Stimulated activated CD8-positive, alpha-beta memory T cell treated with anti-CD3 and anti-CD28 coated beads, Interleukin-4, amount 100 ng/mL, for 48 hours (primary cell): ENCODE data around the gene DGKD.
A peak's percentile ranks its signal among the peaks of the same experiment; 100 is the strongest.
"Not testable (repeated sequence)": the region's sequence is repeated elsewhere in the genome, so short reads cannot be mapped to it uniquely, and the experiment has no call there.

Experiments used
- DNase-seq: peaks from one replicate; pipeline ENCODE4 v3.0.0-alpha.2; 2020

DGKD gene

GRCh38 chr2:233353769-233354499 is at the start of gene DGKD:
TSS of gene DGKD (plus strand) at chr2:233354494. CDS start at chr2:233354519, 25 bp downstream.
- DNase-seq = peak; percentile 82

- DNase-seq = no peak
Observed at GRCh38 chr2:233307565-233307964, 46.7 kb upstream of the DGKD start, which contains the start of gene SAG. TSS of gene SAG (plus strand) at chr2:233307816. CDS start at chr2:233309190, 1,374 bp downstream.

- no peak for DNase-seq
Observed at GRCh38 chr2:233311241-233311926, 42.9 kb upstream of the DGKD start.

- DNase-seq = no peak
Observed at GRCh38 chr2:233312874-233313273, 41.4 kb upstream of the DGKD start.

GRCh38 chr2:233314180-233314925 is 39.9 kb upstream of the DGKD start:
- no peak for DNase-seq

- no peak for DNase-seq
Observed at GRCh38 chr2:233317196-233317943, 36.9 kb upstream of the DGKD start.

GRCh38 chr2:233319256-233319655 is 35.0 kb upstream of the DGKD start:
- DNase-seq = no peak

- DNase-seq = no peak
Observed at GRCh38 chr2:233320470-233320869, 33.8 kb upstream of the DGKD start.

GRCh38 chr2:233321166-233321565 is 33.1 kb upstream of the DGKD start:
- DNase-seq = no peak

GRCh38 chr2:233323851-233324250 is 30.4 kb upstream of the DGKD start:
- no peak for DNase-seq

GRCh38 chr2:233325256-233325655 is 29.0 kb upstream of the DGKD start:
- no peak for DNase-seq

- DNase-seq = no peak
Observed at GRCh38 chr2:233325814-233326213, 28.5 kb upstream of the DGKD start.

GRCh38 chr2:233326500-233326899 is 27.8 kb upstream of the DGKD start:
- DNase-seq = no peak

GRCh38 chr2:233328922-233329321 is 25.4 kb upstream of the DGKD start:
- no peak for DNase-seq

- DNase-seq = no peak
Observed at GRCh38 chr2:233329489-233330135, 24.7 kb upstream of the DGKD start.

GRCh38 chr2:233331536-233331935 is 22.8 kb upstream of the DGKD start:
- DNase-seq = peak; percentile 71

- DNase-seq = no peak
Observed at GRCh38 chr2:233332125-233332524, 22.2 kb upstream of the DGKD start.

GRCh38 chr2:233334915-233335314 is 19.4 kb upstream of the DGKD start:
- DNase-seq = no peak

GRCh38 chr2:233336091-233336490 is 18.2 kb upstream of the DGKD start:
- DNase-seq = not testable (repeated sequence)

GRCh38 chr2:233336541-233336940 is 17.8 kb upstream of the DGKD start:
- DNase-seq = no peak

GRCh38 chr2:233338046-233338445 is 16.2 kb upstream of the DGKD start:
- no peak for DNase-seq

GRCh38 chr2:233338812-233339368 is 15.4 kb upstream of the DGKD start:
- no peak for DNase-seq
